Gastrocnemius medialis (tissue), 4 donors: ENCODE data around the gene KLHDC7A. TPM values are rescaled to one million over a fixed set of nuclear protein-coding genes. Genes with fewer than 3 reads are reported as not detected.

Experiments
- ATAC-seq, 2 donors: fragments of 150-250 bp; one replicate each; pipeline ENCODE4 v1.9.1; 2016
- DNase-seq, 2 donors: peaks; one replicate each; pipeline ENCODE4 v3.0.0-alpha.2; 2019
- H3K27ac ChIP-seq, 4 donors: fragments of 200-600 bp; sonication (generic); 1 replicate in 1 of 4; 2 replicates in 3 of 4; pipeline ENCODE4 v1.5.1; 2016 to 2018; ENCODE audit warnings: mild to moderate bottlenecking in 2 of 4, moderate library complexity in 1 of 4
- H3K27me3 ChIP-seq, 3 donors: fragments of 200-600 bp; sonication (generic) in 2 of 3; 1 replicate in 1 of 3; 2 replicates in 2 of 3; pipeline versions ENCODE4 v1.5.1 to v1.6.0; 2016 to 2019; ENCODE audit warnings: mild to moderate bottlenecking in 1 of 3, moderate library complexity in 1 of 3
- H3K36me3 ChIP-seq, 2 donors: fragments of 200-600 bp; sonication (generic) in 1 of 2; one replicate each; pipeline ENCODE4 v1.5.1; 2017 to 2018
- H3K4me1 ChIP-seq, 2 donors: fragments of 200-600 bp; sonication (generic) in 1 of 2; one replicate each; pipeline ENCODE4 v1.5.1; 2016 to 2017; ENCODE audit warnings: mild to moderate bottlenecking in 2 of 2
- H3K4me3 ChIP-seq, 4 donors: fragments of 200-600 bp; sonication (generic) in 3 of 4; 1 replicate in 1 of 4; 2 replicates in 3 of 4; pipeline ENCODE4 v1.5.1; 2016 to 2019; ENCODE audit warnings: mild to moderate bottlenecking in 2 of 4
- H3K9me3 ChIP-seq, 3 donors: fragments of 200-600 bp; sonication (generic) in 2 of 3; 1 replicate in 1 of 3; 2 replicates in 2 of 3; pipeline ENCODE4 v1.5.1; 2016 to 2019
- POLR2A ChIP-seq, 2 donors: fragments of 450-650 bp; IDR thresholded peaks; one replicate each; pipeline ENCODE4 v1.6.1; 2017; ENCODE audit warnings: antibody characterized with exemption in 2 of 2, mild to moderate bottlenecking in 2 of 2, moderate library complexity in 2 of 2
- in situ Hi-C, 4 donors: fragments of 200-750 bp; cut with MboI; loops; one replicate each; pipeline versions ENCODE4 v1.15.0 to v1.8.0; 2017; ENCODE audit warnings: low sequenced_read_pairs in 4 of 4
- intact Hi-C: fragments of 100-400 bp; cut with DNase I; formaldehyde crosslinking; loops from one replicate; pipeline ENCODE4 v1.15.1; 2023; ENCODE audit warnings: low total_unique reads
- total RNA-seq, 4 donors: library from RNA; depleted of rRNA; stranded (reverse); fragments of >200 nt; gene quantifications; one replicate each; pipeline versions ENCODE4 v1.1.0 to v1.2.3, GENCODE V29; 2016
- TF ChIP-seq, protein P1 (sequence below), 5 experiments: fragments of 450-650 bp in 3 of 5; fragments of 200-600 bp in 2 of 5; sonication (generic) in 2 of 5; IDR thresholded peaks in 4 of 5; conservative IDR thresholded peaks in 1 of 5; 1 replicate in 4 of 5; 2 replicates in 1 of 5; pipeline ENCODE4 v1.5.1; 2016 to 2019; ENCODE audit warnings: antibody characterized with exemption in 5 of 5, mild to moderate bottlenecking in 3 of 5, moderate library complexity in 3 of 5

Gene KLHDC7A
- total RNA-seq, 4 donors from 2014 or later, result 0.13 TPM; not detected in 3

- TF ChIP-seq, protein P1, sequence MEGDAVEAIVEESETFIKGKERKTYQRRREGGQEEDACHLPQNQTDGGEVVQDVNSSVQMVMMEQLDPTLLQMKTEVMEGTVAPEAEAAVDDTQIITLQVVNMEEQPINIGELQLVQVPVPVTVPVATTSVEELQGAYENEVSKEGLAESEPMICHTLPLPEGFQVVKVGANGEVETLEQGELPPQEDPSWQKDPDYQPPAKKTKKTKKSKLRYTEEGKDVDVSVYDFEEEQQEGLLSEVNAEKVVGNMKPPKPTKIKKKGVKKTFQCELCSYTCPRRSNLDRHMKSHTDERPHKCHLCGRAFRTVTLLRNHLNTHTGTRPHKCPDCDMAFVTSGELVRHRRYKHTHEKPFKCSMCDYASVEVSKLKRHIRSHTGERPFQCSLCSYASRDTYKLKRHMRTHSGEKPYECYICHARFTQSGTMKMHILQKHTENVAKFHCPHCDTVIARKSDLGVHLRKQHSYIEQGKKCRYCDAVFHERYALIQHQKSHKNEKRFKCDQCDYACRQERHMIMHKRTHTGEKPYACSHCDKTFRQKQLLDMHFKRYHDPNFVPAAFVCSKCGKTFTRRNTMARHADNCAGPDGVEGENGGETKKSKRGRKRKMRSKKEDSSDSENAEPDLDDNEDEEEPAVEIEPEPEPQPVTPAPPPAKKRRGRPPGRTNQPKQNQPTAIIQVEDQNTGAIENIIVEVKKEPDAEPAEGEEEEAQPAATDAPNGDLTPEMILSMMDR (IDR thresholded peaks at IDR 0.05 in 4 of 5, conservative IDR thresholded peaks at IDR 0.05 in 1 of 5), result no peak
- TF ChIP-seq POLR2A (IDR thresholded peaks at IDR 0.05), result no peak
- ATAC-seq (no peak), DNase-seq (no peak)
- intact Hi-C loops, result no loop called here
- H3K27ac ChIP-seq, result no peak overlapping the region
- peaks cover 0 to 22% (median 1%) of the 10 kb centered on the region in 3 donors for H3K27me3 ChIP-seq
- in situ Hi-C loops, result no loop called here
- no peaks in the 10 kb centered on the region for H3K4me1 ChIP-seq
- H3K9me3 ChIP-seq, result no peaks in the 10 kb centered on the region
- no peaks in the 10 kb centered on the region for H3K36me3 ChIP-seq
- H3K4me3 ChIP-seq, result no peak overlapping the region
Observed at GRCh38 chr1:18470671-18471355, 9.9 kb upstream of the KLHDC7A start.

GRCh38 chr1:18473195-18473815 lies 7.4 kb upstream of the KLHDC7A start:
- H3K27ac ChIP-seq, result no peak overlapping the region
- no peaks in the 10 kb centered on the region for H3K9me3 ChIP-seq
- H3K4me3 ChIP-seq, result no peak overlapping the region
- in situ Hi-C loops, result no loop called here
- no peaks in the 10 kb centered on the region for H3K36me3 ChIP-seq
- TF ChIP-seq, protein P1 (IDR thresholded peaks at IDR 0.05 in 4 of 5, conservative IDR thresholded peaks at IDR 0.05 in 1 of 5), result no peak
- no peak for TF ChIP-seq POLR2A (IDR thresholded peaks at IDR 0.05)
- peaks cover 0 to 28% (median 7%) of the 10 kb centered on the region in 3 donors for H3K27me3 ChIP-seq
- H3K4me1 ChIP-seq, result no peaks in the 10 kb centered on the region
- ATAC-seq (no peak), DNase-seq (no peak)
- intact Hi-C loops, result no loop called here

GRCh38 chr1:18474559-18475175 lies 6.1 kb upstream of the KLHDC7A start:
- no peaks in the 10 kb centered on the region for H3K4me1 ChIP-seq
- DNase-seq, result no peak
- no peaks in the 10 kb centered on the region for H3K36me3 ChIP-seq
- intact Hi-C loops (no loop called here), in situ Hi-C loops (no loop called here)
- no peak overlapping the region for H3K4me3 ChIP-seq
- TF ChIP-seq POLR2A (IDR thresholded peaks at IDR 0.05), result no peak
- TF ChIP-seq, protein P1 (IDR thresholded peaks at IDR 0.05 in 4 of 5, conservative IDR thresholded peaks at IDR 0.05 in 1 of 5), result no peak
- peaks cover 0 to 23% (median 7%) of the 10 kb centered on the region in 3 donors for H3K27me3 ChIP-seq
- no peaks in the 10 kb centered on the region for H3K9me3 ChIP-seq
- H3K27ac ChIP-seq, result no peak overlapping the region
- no peak for ATAC-seq

DNA sequence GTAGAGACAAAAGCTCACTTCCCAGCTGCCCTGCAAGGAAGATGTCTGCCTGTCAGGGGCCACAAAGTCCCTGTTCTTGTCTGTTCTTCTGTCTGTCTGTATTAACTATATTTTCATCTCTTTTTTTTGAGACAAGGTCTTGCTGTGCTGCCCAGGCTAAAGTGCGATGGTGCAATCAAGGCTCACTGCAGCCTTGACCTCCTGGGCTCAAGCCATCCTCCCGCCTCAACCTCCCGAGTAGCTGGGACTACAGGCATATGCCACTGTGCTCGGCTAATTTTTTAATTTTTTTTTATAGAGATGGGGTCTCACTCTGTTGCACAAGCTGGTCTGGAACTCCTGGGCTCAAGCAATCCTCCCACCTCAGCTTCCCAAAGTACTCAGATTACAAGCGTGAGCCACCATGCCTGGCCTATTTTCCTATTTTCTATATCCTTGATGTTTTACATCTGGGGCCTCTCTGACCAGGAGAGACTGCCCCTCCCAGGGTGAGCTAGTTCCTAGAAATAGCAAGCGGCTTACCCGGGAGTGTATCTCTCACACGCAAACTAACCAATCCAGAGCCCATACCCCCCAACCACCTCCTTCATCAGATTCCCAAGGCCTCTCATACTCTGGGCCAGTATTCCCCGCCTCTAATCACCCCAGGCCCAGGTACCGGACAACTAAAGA lies 5.4 kb upstream of the KLHDC7A start:
- ATAC-seq (no peak), DNase-seq (no peak)
- Histone ChIP-seq H3K4me3 (no peak overlapping the region), H3K4me1 (no peaks in the 10 kb centered on the region), H3K27me3 (peaks cover 0 to 23% (median 7%) of the 10 kb centered on the region in 3 donors), H3K9me3 (no peaks in the 10 kb centered on the region), H3K27ac (no peak overlapping the region), H3K36me3 (no peaks in the 10 kb centered on the region)
- in situ Hi-C loops (no loop called here), intact Hi-C loops (no loop called here)
- no peak for TF ChIP-seq POLR2A (IDR thresholded peaks at IDR 0.05)
- TF ChIP-seq, protein P1 (IDR thresholded peaks at IDR 0.05 in 4 of 5, conservative IDR thresholded peaks at IDR 0.05 in 1 of 5), result no peak
